Adrenal gland (tissue), 12 donors: ENCODE results near the gene MORN1. TPM values are rescaled to one million over a fixed set of nuclear protein-coding genes. Genes with fewer than 3 reads are reported as not detected.
"Not testable (repeated sequence)": the region's sequence is repeated elsewhere in the genome, so short reads cannot be mapped to it uniquely, and the experiment has no call there.

Source experiments
- DNase-seq, 7 donors: peaks; one replicate each; pipeline ENCODE4 v3.0.0-alpha.2; 2019 to 2020
- H3K27ac ChIP-seq, 5 donors: fragments of 200-600 bp; sonication (generic) in 4 of 5; 1 replicate in 3 of 5; 2 replicates in 2 of 5; pipeline versions ENCODE4 v1.5.1 to v1.8.0; 2016 to 2020; ENCODE audit warnings: mild to moderate bottlenecking in 1 of 5
- H3K27me3 ChIP-seq: fragments of 200-600 bp; 2 replicates; pipeline ENCODE4 v1.8.0; 2021
- H3K36me3 ChIP-seq, 2 donors: fragments of 200-600 bp; replicated peaks in 1 of 2; 1 replicate in 1 of 2; 2 replicates in 1 of 2; pipeline versions ENCODE4 v1.5.1 to v1.8.0; 2018 to 2022
- H3K4me1 ChIP-seq, 2 donors: fragments of 200-600 bp; replicated peaks in 1 of 2; 1 replicate in 1 of 2; 2 replicates in 1 of 2; pipeline versions ENCODE4 v1.5.1 to v1.8.0; 2018 to 2021
- H3K4me3 ChIP-seq, 4 donors: fragments of 200-600 bp; sonication (generic) in 3 of 4; one replicate each; pipeline ENCODE4 v1.5.1; 2016 to 2018
- H3K9me3 ChIP-seq, 3 donors: fragments of 200-600 bp; sonication (generic) in 1 of 3; replicated peaks in 1 of 3; 1 replicate in 2 of 3; 2 replicates in 1 of 3; pipeline versions ENCODE4 v1.5.1 to v1.8.0; 2016 to 2021
- CTCF ChIP-seq, 6 experiments: fragments of 450-650 bp in 4 of 6; fragments of 200-600 bp in 2 of 6; sonication (generic) in 1 of 6; IDR thresholded peaks; 1 replicate in 5 of 6; 2 replicates in 1 of 6; pipeline versions ENCODE4 v1.5.1 to v1.8.0; 2016 to 2021; ENCODE audit warnings: antibody characterized with exemption in 6 of 6, mild to moderate bottlenecking in 2 of 6, moderate library complexity in 1 of 6
- POLR2A ChIP-seq, 2 donors: fragments of 450-650 bp; IDR thresholded peaks; one replicate each; pipeline ENCODE4 v1.6.1; 2017; ENCODE audit warnings: antibody characterized with exemption in 2 of 2, mild to moderate bottlenecking in 2 of 2, moderate library complexity in 1 of 2
- WGBS, 4 donors: extraction: QIAGEN DNeasy Blood & Tissue Kit in 2 of 4; methylation state at CpG; one replicate each; pipeline versions ENCODE4 v1.1.5 to v1.1.7; 2013 to 2017; 5-methylcytosine and 5-hydroxymethylcytosine counted together
- intact Hi-C, 2 donors: fragments of 100-400 bp; cut with DNase I; formaldehyde crosslinking; loops; one replicate each; pipeline versions ENCODE4 v1.14.1 to v1.15.0; 2022 to 2023
- polyA plus RNA-seq, 3 donors: library from polyadenylated mRNA; stranded (reverse); fragments of 200-250 nt in 2 of 3; fragments of 350-450 nt in 1 of 3; fragmentation: Illumina TruSeq in 1 of 3; extraction: RNeasy Lipid Tissue Mini Kit (QIAGEN cat#74804) in 1 of 3; gene quantifications; one replicate each; pipeline ENCODE4 v1.2.3, GENCODE V29; 2013 to 2014
- total RNA-seq, 9 donors: library from RNA; depleted of rRNA in 4 of 9; stranded (reverse); fragments of >200 nt in 4 of 9; fragments of 120-200 nt in 1 of 9; fragmentation: NEBNext Ultra II Directional in 1 of 9; extraction: Animal tissue kit (Norgen Biotek cat#: 25700) in 1 of 9; gene quantifications; one replicate each; pipeline versions ENCODE4 v1.1.0 to v1.2.4, GENCODE V29; 2013 to 2023
- donor health status: healthy with polysubstance abuse.
- donor health status: Bipolar disorder and iron deficiency.
- donor health status: DM: yes; HTN: yes; CAD: no.
- donor health status: DM: no; HTN: no; CAD: no.
- donor health status: DM: no; HTN: no; CAD: no.
- donor health status: DM: yes; HTN: yes; CAD: no.

Gene MORN1
- total and polyA plus RNA-seq, 12 donors = 1.8 to 14.1 (median 8.7) TPM

DNA sequence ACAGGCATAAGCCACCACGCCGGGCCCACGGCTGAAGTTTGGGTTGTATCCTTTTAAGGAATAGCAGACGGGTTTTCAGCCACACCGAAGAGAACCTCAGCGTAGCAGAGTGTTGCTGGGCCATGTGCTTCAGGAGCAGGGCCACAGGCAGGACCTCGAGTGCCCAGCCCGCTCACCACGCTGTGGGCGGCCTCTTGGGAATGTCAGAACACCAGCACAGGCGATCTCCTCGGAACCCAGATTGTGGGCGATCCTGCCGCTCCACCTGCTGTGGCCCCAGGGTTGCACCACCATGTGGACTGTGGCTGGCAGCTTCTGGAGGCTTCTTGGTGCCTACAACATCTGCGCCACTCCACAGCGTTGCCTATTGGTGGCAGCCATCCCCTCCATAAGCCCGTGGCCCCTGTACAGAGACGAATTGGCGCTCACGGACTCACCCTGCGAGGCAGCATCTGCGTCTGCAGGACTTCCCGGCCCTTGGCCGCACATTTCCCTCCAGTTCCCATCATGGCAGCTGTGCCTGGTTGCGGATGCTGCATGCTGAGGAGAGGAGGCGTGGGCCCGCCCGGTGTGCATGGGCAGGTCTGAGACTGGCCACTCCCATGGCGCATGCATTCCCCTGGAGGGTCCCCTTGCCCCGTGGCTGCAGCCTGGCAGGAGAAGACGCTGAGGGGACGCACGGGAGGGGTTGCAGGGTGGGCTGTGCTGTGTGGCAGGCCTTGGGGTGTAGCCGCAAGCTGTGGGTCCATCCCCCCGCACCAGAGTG is 93.9 kb downstream of the MORN1 start:
- 87 to 100% (median 96%) methylated on average over 4 to 35 of the region's 35 CpGs for WGBS, 4 donors
- H3K9me3 ChIP-seq = no peaks in the 10 kb centered on the region
- no peak for DNase-seq
- intact Hi-C loops = no loop called here
- H3K27ac ChIP-seq = no peak overlapping the region
- no peaks in the 10 kb centered on the region for H3K27me3 ChIP-seq
- no peak overlapping the region for H3K4me3 ChIP-seq
- TF ChIP-seq CTCF (IDR thresholded peaks at IDR 0.05) (no peak), POLR2A (IDR thresholded peaks at IDR 0.05) (no peak)
- H3K36me3 ChIP-seq = no peaks in the 10 kb centered on the region
- peaks cover 6 to 57% of the 10 kb centered on the region in 2 donors for H3K4me1 ChIP-seq

- Histone ChIP-seq H3K36me3 (no peaks in the 10 kb centered on the region), H3K4me1 (peaks cover 6 to 60% of the 10 kb centered on the region in 2 donors), H3K4me3 (no peak overlapping the region), H3K27ac (no peak overlapping the region), H3K27me3 (no peaks in the 10 kb centered on the region), H3K9me3 (no peaks in the 10 kb centered on the region)
- no peak for DNase-seq
- intact Hi-C loops = no loop called here
- TF ChIP-seq POLR2A (IDR thresholded peaks at IDR 0.05) (no peak), CTCF (IDR thresholded peaks at IDR 0.05) (no peak)
- WGBS, 4 donors = 83 to 88% (median 86%) methylated on average over 17 to 18 of the region's 18 CpGs
Observed at GRCh38 chr1:2296614-2297013, 94.7 kb downstream of the MORN1 start.

DNA sequence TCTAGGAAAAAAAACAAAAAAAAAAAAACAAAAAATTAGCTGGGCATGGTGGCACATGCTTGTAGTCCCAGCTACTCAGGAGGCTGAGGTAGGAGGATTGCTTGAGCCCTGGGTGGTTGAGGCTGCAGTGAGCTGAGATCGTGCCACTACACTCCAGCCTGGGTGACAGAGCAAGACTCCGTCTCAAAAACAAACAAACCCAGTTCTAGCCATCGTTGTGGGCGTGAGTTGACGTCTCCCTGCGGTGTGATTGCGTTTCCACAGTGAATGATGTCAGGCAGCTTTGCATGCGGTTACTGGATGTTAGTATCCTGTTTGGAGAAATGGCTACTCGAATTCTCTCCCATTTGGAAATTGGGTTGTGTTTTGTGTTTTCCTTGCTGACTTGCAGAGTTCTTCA is 95.1 kb downstream of the MORN1 start:
- WGBS, 4 donors = 78 to 87% (median 82%) methylated on average over 9 of the region's 9 CpGs
- intact Hi-C loops = not testable (repeated sequence)
- H3K4me1 ChIP-seq = peaks cover 6 to 60% of the 10 kb centered on the region in 2 donors

DNA sequence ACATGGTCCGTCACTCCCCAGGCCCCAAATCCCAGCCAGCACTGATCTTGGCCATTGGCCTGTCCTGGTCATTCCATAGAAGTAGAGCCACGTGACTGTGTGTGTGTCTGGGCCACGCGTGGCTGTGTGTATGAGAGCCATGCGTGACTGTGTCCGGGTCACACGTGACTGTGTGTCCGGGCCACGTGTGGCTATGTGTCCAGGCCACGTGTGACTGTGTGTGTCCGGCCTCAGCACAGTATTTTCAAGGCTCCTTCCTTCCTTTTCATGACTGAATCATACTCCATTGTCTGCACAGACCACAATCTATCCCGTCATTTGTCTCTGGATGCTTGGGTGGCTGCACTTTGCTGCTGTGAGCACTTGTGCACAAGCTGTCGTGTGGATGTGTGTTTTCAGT is 95.8 kb downstream of the MORN1 start:
- Histone ChIP-seq H3K36me3 (no peaks in the 10 kb centered on the region), H3K4me1 (peaks cover 6 to 59% of the 10 kb centered on the region in 2 donors), H3K9me3 (no peaks in the 10 kb centered on the region), H3K4me3 (no peak overlapping the region), H3K27ac (no peak overlapping the region), H3K27me3 (no peaks in the 10 kb centered on the region)
- DNase-seq = no peak
- TF ChIP-seq POLR2A (IDR thresholded peaks at IDR 0.05) (no peak), CTCF (IDR thresholded peaks at IDR 0.05) (no peak)
- intact Hi-C loops = no loop called here
- WGBS, 4 donors = 91 to 92% (median 92%) methylated on average over 11 to 13 of the region's 13 CpGs

More for the DNA sequence above, 95.1 kb downstream of the MORN1 start:
- not testable (repeated sequence) for H3K4me3 ChIP-seq, H3K27me3 ChIP-seq, DNase-seq, H3K9me3 ChIP-seq, H3K27ac ChIP-seq, H3K36me3 ChIP-seq

GRCh38 chr1:2294725-2295078 is 96.7 kb downstream of the MORN1 start:
- Histone ChIP-seq H3K36me3 (no peaks in the 10 kb centered on the region), H3K4me1 (peaks cover 8 to 59% of the 10 kb centered on the region in 2 donors), H3K4me3 (no peak overlapping the region), H3K9me3 (no peaks in the 10 kb centered on the region), H3K27me3 (no peaks in the 10 kb centered on the region), H3K27ac (no peak overlapping the region)
- 75 to 100% (median 90%) methylated on average over 1 to 5 of the region's 5 CpGs for WGBS, 4 donors
- intact Hi-C loops = no loop called here
- TF ChIP-seq CTCF (IDR thresholded peaks at IDR 0.05) (no peak), POLR2A (IDR thresholded peaks at IDR 0.05) (no peak)
- DNase-seq = no peak
